IMR-90 (cell line): ENCODE data around the gene DOC2B.

Experiments used
- CEBPB ChIP-seq: IDR thresholded peaks from 2 replicates; pipeline ENCODE4 v1.6.1; 2012; ENCODE audit warnings: low read depth, low read length, improper control_type of control experiment
- MAFK ChIP-seq: IDR thresholded peaks from 2 replicates; pipeline ENCODE4 v1.6.1; 2012; ENCODE audit warnings: low read depth, low read length, improper control_type of control experiment
- NFE2L2 ChIP-seq: fragments of 150-350 bp; IDR thresholded peaks from 2 replicates; pipeline ENCODE4 v1.6.1; 2016; ENCODE audit warnings: low read depth, mild to moderate bottlenecking, low read length
- POLR2A ChIP-seq: IDR thresholded peaks from 2 replicates; pipeline ENCODE4 v1.6.1; 2012; ENCODE audit warnings: mild to moderate bottlenecking, low read depth, low read length
- RAD21 ChIP-seq: IDR thresholded peaks from 2 replicates; pipeline ENCODE4 v1.6.1; 2012; ENCODE audit warnings: low read length, improper control_type of control experiment
- SMC3 ChIP-seq: fragments of 150-350 bp; IDR thresholded peaks from 2 replicates; pipeline ENCODE4 v1.6.1; 2016; ENCODE audit warnings: low read depth, mild to moderate bottlenecking, antibody characterized with exemption, low read length, moderate library complexity
- TF ChIP-seq, protein P1 (sequence below): fragments of 150-350 bp; IDR thresholded peaks from 2 replicates; pipeline ENCODE4 v1.6.1; 2016; ENCODE audit warnings: low read depth, mild to moderate bottlenecking, low read length, moderate library complexity, borderline replicate concordance
- TF ChIP-seq, protein P2 (sequence below): conservative IDR thresholded peaks from 2 replicates; pipeline ENCODE4 v1.5.1; 2012; ENCODE audit warnings: mild to moderate bottlenecking, low read depth, low read length, improper control_type of control experiment

- TF ChIP-seq POLR2A (no peak), SMC3 (no peak), CEBPB (no peak), NFE2L2 (no peak), MAFK (no peak), RAD21 (no peak)
- TF ChIP-seq, protein P1, sequence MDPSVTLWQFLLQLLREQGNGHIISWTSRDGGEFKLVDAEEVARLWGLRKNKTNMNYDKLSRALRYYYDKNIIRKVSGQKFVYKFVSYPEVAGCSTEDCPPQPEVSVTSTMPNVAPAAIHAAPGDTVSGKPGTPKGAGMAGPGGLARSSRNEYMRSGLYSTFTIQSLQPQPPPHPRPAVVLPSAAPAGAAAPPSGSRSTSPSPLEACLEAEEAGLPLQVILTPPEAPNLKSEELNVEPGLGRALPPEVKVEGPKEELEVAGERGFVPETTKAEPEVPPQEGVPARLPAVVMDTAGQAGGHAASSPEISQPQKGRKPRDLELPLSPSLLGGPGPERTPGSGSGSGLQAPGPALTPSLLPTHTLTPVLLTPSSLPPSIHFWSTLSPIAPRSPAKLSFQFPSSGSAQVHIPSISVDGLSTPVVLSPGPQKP, result no peak
- TF ChIP-seq, protein P2, sequence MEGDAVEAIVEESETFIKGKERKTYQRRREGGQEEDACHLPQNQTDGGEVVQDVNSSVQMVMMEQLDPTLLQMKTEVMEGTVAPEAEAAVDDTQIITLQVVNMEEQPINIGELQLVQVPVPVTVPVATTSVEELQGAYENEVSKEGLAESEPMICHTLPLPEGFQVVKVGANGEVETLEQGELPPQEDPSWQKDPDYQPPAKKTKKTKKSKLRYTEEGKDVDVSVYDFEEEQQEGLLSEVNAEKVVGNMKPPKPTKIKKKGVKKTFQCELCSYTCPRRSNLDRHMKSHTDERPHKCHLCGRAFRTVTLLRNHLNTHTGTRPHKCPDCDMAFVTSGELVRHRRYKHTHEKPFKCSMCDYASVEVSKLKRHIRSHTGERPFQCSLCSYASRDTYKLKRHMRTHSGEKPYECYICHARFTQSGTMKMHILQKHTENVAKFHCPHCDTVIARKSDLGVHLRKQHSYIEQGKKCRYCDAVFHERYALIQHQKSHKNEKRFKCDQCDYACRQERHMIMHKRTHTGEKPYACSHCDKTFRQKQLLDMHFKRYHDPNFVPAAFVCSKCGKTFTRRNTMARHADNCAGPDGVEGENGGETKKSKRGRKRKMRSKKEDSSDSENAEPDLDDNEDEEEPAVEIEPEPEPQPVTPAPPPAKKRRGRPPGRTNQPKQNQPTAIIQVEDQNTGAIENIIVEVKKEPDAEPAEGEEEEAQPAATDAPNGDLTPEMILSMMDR, result no peak
Measured at GRCh38 chr17:189444-189843, 8.0 kb upstream of the DOC2B start.
